ENCODE measurements around the gene ZNF507. TPM values are rescaled to one million over a fixed set of nuclear protein-coding genes. Genes with fewer than 3 reads are reported as not detected.
"Not testable (repeated sequence)": the region's sequence is repeated elsewhere in the genome, so short reads cannot be mapped to it uniquely, and the experiment has no call there.

Gene ZNF507
- total and polyA plus RNA-seq, 9 of the 15 experiments (the other 6 are each of a cell fraction or from before 2014, with no cell fraction given), result 2.9 to 25.0 (median 10.4) TPM

DNA sequence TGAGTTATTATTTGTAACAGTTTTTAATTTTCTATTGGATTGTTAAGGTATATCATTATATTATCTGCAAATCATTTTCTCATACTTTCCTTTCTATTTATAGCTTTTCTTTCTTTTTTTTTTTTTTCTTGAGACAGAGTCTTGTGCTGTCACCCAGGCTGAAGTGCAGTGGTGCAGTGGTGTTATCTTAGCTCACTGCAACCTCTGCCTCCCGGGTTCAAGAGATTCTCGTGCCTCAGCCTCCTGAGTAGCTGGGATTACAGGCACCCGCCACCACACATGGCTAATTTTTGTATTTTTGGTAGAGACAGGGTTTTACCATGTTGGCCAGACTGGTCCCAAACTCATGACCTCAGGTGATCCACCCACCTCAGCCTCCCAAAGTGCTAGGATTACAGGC, 29.0 kb downstream of the ZNF507 start:
- H3K9me3 ChIP-seq (replicated peaks; ENCODE audit: control insufficient read depth, insufficient read depth, low read depth, low read length); H3K4me3 ChIP-seq; FAIRE-seq; BruUV-seq (replicated peaks); H4K20me1 ChIP-seq (replicated peaks; ENCODE audit: control insufficient read depth, insufficient read depth, low read length); DNase-seq (ENCODE audit: extremely low read depth in 1 of 4, low spot score in 3 of 4); H3K27me3 ChIP-seq (ENCODE audit: control insufficient read depth in 2 of 2, insufficient read depth in 2 of 2, low read length in 2 of 2); in situ Hi-C loops (cut with MboI); intact Hi-C loops (cut with micrococcal nuclease); H3K9me1 ChIP-seq (ENCODE audit: control insufficient read depth, insufficient read depth, low read length): not testable (repeated sequence)
- peak overlapping the region; percentile 56; the same call in 1 of the 2 replicates for H2AFZ ChIP-seq (ENCODE audit: low read depth, low read length)
- WGBS (ENCODE audit: insufficient coverage, low coverage, missing lambda C conversion rate), result 33% methylated on average over 2 of the region's 3 CpGs
- peaks cover 4 to 28% of the 10 kb centered on the region in 2 experiments; a peak in 4 of 5 replicates for H3K4me1 ChIP-seq (replicated peaks in 1 of 2; ENCODE audit: control insufficient read depth in 2 of 2, insufficient read depth in 2 of 2, low read length in 2 of 2)
- H3K27ac ChIP-seq (ENCODE audit: extremely low read depth, low read depth, low read length), result peak overlapping the region; percentile 93
- ChIA-PET CTCF (ENCODE audit: low intra/inter-chr PET ratio) (interaction anchor here (0.7 kb wide), 1 partner anchor 85 kb away, joined by 4 read pairs; no protein-coding TSS in a partner anchor), POLR2A (interaction anchor here (0.6 to 1.6 kb wide), 5 partner anchors 11 to 87 kb away, joined by 3 to 5 read pairs (median 4); no protein-coding TSS in a partner anchor)
- peak overlapping the region; percentile 67; the same call in 1 of the 2 replicates for H3K4me2 ChIP-seq (ENCODE audit: insufficient read depth, low read length)
- H3K79me2 ChIP-seq (ENCODE audit: control insufficient read depth, insufficient read depth, low read length), result peaks cover 38% of the 10 kb centered on the region
- 0 out of 2 replicates have a peak, but pooled peaks have one; percentile 9 for TF ChIP-seq EHMT2 (IDR thresholded peaks at IDR 0.05)
- peak; percentile 82; the same call in 1 of the 2 replicates for TF ChIP-seq NFATC3 (IDR thresholded peaks at IDR 0.05)
- peak; percentile 31; the same call in 1 of the 2 replicates for TF ChIP-seq MEF2A (IDR thresholded peaks at IDR 0.05; ENCODE audit: control insufficient read depth, low read depth, low read length)
- TF ChIP-seq ZFX (CRISPR knock-in tag; IDR thresholded peaks at IDR 0.05), result 0 out of 2 replicates have a peak, but pooled peaks have one; percentile 26
- peak overlapping the region in 1 of 2 experiments; percentile 62; a peak in 2 of 4 replicates for H3K9ac ChIP-seq (ENCODE audit: insufficient read depth in 1 of 2, low read depth in 2 of 2, low read length in 2 of 2)
- H3K36me3 ChIP-seq (ENCODE audit: control insufficient read depth, insufficient read depth, low read length), result peaks cover 71% of the 10 kb centered on the region
- peak; percentile 20; the same call in 1 of the 3 replicates for ATAC-seq

DNA sequence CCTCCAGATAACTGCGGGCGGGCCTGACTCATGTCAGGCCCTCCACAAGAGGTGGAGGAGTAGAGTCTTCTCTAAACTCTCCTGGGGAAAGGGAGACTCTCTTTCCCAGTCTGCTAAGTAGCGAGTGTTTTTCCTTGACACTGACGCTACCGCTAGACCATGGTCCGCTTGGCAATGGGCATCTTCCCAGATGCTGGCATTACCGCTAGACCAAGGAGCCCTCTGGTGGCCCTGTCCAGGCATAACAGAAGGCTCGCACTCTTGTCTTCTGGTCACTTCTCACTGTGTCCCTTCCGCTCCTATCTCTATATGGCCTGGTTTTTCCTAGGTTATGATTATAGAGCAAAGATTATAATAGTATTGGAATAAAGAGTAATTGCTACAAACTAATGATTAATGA, 31.7 kb downstream of the ZNF507 start:
- ATAC-seq; DNase-seq (ENCODE audit: extremely low read depth in 1 of 4, low spot score in 3 of 4); in situ Hi-C loops (cut with MboI); H3K9me3 ChIP-seq (replicated peaks; ENCODE audit: control insufficient read depth, insufficient read depth, low read depth, low read length); H3K9me1 ChIP-seq (ENCODE audit: control insufficient read depth, insufficient read depth, low read length); H2AFZ ChIP-seq (ENCODE audit: low read depth, low read length); H3K4me2 ChIP-seq (ENCODE audit: insufficient read depth, low read length); H3K27me3 ChIP-seq (ENCODE audit: control insufficient read depth in 2 of 2, insufficient read depth in 2 of 2, low read length in 2 of 2); H4K20me1 ChIP-seq (replicated peaks; ENCODE audit: control insufficient read depth, insufficient read depth, low read length); H3K4me3 ChIP-seq; H3K27ac ChIP-seq (ENCODE audit: extremely low read depth, low read depth, low read length); FAIRE-seq; BruUV-seq (replicated peaks); H3K9ac ChIP-seq (ENCODE audit: insufficient read depth in 1 of 2, low read depth in 2 of 2, low read length in 2 of 2); intact Hi-C loops (cut with micrococcal nuclease): not testable (repeated sequence)
- Histone ChIP-seq H3K36me3 (ENCODE audit: control insufficient read depth, insufficient read depth, low read length) (peaks cover 71% of the 10 kb centered on the region), H3K4me1 (replicated peaks in 1 of 2; ENCODE audit: control insufficient read depth in 2 of 2, insufficient read depth in 2 of 2, low read length in 2 of 2) (peaks cover 4 to 26% of the 10 kb centered on the region in 2 experiments; a peak in 4 of 5 replicates), H3K79me2 (ENCODE audit: control insufficient read depth, insufficient read depth, low read length) (peaks cover 20% of the 10 kb centered on the region)
- WGBS (ENCODE audit: insufficient coverage, low coverage, missing lambda C conversion rate), result 93% methylated on average over 7 of the region's 9 CpGs
- POLR2A ChIA-PET, result interaction anchor here (2.1 kb wide), 1 partner anchor 10 kb away, joined by 7 read pairs; no protein-coding TSS in a partner anchor
- TF ChIP-seq, protein P1, sequence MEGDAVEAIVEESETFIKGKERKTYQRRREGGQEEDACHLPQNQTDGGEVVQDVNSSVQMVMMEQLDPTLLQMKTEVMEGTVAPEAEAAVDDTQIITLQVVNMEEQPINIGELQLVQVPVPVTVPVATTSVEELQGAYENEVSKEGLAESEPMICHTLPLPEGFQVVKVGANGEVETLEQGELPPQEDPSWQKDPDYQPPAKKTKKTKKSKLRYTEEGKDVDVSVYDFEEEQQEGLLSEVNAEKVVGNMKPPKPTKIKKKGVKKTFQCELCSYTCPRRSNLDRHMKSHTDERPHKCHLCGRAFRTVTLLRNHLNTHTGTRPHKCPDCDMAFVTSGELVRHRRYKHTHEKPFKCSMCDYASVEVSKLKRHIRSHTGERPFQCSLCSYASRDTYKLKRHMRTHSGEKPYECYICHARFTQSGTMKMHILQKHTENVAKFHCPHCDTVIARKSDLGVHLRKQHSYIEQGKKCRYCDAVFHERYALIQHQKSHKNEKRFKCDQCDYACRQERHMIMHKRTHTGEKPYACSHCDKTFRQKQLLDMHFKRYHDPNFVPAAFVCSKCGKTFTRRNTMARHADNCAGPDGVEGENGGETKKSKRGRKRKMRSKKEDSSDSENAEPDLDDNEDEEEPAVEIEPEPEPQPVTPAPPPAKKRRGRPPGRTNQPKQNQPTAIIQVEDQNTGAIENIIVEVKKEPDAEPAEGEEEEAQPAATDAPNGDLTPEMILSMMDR (IDR thresholded peaks at IDR 0.05 in 2 of 3, conservative IDR thresholded peaks at IDR 0.05 in 1 of 3; ENCODE audit: insufficient read depth in 2 of 3, low read depth in 1 of 3, low read length in 3 of 3), result peak; percentile 42 to 44 (median 43); a peak in 5 of 6 replicates
- peak in 1 of 2 experiments; percentile 58; a peak in 2 of 4 replicates for TF ChIP-seq RAD21 (CRISPR knock-in tag; conservative IDR thresholded peaks at IDR 0.05 in 1 of 2, IDR thresholded peaks at IDR 0.05 in 1 of 2)
- TF ChIP-seq, protein P2, sequence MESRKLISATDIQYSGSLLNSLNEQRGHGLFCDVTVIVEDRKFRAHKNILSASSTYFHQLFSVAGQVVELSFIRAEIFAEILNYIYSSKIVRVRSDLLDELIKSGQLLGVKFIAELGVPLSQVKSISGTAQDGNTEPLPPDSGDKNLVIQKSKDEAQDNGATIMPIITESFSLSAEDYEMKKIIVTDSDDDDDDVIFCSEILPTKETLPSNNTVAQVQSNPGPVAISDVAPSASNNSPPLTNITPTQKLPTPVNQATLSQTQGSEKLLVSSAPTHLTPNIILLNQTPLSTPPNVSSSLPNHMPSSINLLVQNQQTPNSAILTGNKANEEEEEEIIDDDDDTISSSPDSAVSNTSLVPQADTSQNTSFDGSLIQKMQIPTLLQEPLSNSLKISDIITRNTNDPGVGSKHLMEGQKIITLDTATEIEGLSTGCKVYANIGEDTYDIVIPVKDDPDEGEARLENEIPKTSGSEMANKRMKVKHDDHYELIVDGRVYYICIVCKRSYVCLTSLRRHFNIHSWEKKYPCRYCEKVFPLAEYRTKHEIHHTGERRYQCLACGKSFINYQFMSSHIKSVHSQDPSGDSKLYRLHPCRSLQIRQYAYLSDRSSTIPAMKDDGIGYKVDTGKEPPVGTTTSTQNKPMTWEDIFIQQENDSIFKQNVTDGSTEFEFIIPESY (CRISPR knock-in tag; IDR thresholded peaks at IDR 0.05), result peak; percentile 100
- TF ChIP-seq CC2D1A (IDR thresholded peaks at IDR 0.05), result 0 out of 2 replicates have a peak, but pooled peaks have one; percentile 38
- CTCF ChIA-PET (ENCODE audit: low intra/inter-chr PET ratio), result interaction anchor here (0.6 to 0.9 kb wide), 2 partner anchors 37 to 89 kb away, joined by 3 read pairs; no protein-coding TSS in a partner anchor
